Skin epidermis (tissue), 12 donors: ENCODE results near the gene PRRT4.

Source experiments
- H3K27ac ChIP-seq, 21 experiments: fragments of 200-600 bp; sonication (generic) in 11 of 21; one replicate each; pipeline ENCODE4 v1.5.0; 2020; ENCODE audit warnings: mild to moderate bottlenecking in 3 of 21, inconsistent platforms in 2 of 21, moderate library complexity in 2 of 21
- H3K4me3 ChIP-seq, 7 experiments: fragments of 200-600 bp; sonication (generic) in 2 of 7; one replicate each; pipeline ENCODE4 v1.5.0; 2020; ENCODE audit warnings: inconsistent platforms in 2 of 7, mild to moderate bottlenecking in 2 of 7, moderate library complexity in 1 of 7

Gene PRRT4

DNA sequence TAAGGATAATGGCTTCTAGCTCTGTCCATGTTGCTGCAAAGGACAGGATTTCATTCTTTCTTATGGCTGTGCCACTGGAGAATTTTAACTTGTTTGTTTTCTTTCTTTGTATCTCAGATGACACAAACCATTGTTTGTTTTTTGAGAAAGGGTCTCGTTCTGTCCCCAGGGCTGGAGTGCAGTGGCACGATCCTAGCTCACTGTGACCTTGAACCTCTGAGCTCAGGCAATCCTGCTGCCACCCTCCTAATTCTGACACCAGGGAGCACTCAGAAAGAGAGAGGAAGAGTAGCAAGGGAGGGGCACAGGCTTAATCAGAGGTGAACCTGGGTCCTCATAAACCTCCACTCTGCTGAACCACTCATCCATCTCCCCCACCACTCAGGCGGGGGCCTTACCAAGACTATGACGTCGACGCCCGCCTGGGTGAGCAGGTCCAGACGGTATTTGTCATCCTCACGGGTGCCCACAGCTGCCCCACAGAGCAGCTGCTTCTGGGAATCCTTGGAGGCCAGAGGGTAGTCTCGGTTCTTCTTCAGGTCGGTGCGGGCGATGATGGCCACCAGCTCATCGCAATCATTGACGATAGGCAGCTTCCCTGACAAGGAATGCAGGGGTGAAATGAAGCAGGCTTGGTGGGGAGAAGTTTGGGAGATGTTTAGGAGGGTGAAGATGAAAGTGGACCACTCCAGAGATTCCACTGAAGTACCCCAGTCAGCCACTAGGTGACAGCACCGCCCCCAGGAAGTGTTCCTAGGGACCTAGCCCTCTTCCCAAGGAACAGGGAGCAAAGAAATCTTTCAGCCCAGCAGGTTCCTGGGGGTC is 36.7 kb upstream of the PRRT4 start:
- H3K4me3 ChIP-seq, result no peak overlapping the region
- no peak overlapping the region for H3K27ac ChIP-seq

DNA sequence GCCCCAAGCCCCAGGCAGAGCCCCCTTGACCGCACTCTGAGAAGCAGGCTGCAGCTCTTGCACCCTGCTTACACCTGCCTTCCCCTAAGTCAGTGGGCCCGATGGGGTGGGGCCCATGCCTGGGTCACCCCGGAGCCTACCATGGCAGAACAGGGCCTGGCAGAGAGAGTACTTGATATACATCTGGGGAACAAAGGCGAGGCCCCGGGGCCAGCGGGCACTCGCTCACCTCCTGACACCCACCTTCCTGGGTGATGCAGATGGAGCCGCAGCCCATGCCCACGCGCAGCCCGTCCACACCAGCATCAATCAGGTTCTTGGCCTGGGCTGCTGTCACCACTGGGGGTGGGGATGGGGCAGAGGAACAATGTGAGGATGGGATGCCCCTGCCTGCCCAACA is 34.9 kb upstream of the PRRT4 start:
- H3K27ac ChIP-seq, result no peak overlapping the region
- H3K4me3 ChIP-seq, result no peak overlapping the region

- H3K4me3 ChIP-seq, result no peak overlapping the region
Measured at GRCh38 chr7:128395748-128396147, 34.3 kb upstream of the PRRT4 start.

DNA sequence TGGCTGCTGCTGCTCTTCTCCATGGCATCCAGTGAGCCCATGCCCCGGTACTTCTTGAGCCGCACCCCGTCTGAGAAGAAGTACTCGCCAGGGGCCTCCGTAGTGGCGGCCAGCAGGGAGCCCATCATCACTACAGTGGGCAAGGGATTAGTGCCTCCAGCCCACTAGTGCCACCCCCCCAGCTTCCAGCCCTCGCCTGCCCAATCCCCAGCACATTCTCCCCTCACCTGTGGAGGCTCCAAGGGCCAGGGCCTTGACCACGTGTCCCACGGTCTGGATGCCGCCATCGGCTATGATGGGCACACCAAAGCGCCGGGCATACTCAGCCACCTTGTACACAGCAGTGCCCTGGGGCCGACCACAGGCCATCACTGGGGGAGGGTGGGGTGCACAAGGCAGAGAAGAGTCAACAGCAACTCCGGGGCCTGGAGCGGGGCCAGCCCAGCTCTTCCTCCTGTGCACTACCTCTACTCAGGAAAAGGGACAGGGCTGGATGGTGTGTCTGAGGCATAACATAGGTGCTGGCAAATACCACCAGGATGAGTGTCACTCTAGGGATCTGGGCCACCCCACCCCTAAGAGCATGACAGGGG is 33.5 kb upstream of the PRRT4 start:
- Histone ChIP-seq H3K27ac (no peak overlapping the region), H3K4me3 (no peak overlapping the region)

More at GRCh38 chr7:128395748-128396147, 34.3 kb upstream of the PRRT4 start:
- no peak overlapping the region for H3K27ac ChIP-seq

- Histone ChIP-seq H3K27ac (no peak overlapping the region), H3K4me3 (no peak overlapping the region)
Measured at GRCh38 chr7:128393526-128394330, 32.2 kb upstream of the PRRT4 start.

DNA sequence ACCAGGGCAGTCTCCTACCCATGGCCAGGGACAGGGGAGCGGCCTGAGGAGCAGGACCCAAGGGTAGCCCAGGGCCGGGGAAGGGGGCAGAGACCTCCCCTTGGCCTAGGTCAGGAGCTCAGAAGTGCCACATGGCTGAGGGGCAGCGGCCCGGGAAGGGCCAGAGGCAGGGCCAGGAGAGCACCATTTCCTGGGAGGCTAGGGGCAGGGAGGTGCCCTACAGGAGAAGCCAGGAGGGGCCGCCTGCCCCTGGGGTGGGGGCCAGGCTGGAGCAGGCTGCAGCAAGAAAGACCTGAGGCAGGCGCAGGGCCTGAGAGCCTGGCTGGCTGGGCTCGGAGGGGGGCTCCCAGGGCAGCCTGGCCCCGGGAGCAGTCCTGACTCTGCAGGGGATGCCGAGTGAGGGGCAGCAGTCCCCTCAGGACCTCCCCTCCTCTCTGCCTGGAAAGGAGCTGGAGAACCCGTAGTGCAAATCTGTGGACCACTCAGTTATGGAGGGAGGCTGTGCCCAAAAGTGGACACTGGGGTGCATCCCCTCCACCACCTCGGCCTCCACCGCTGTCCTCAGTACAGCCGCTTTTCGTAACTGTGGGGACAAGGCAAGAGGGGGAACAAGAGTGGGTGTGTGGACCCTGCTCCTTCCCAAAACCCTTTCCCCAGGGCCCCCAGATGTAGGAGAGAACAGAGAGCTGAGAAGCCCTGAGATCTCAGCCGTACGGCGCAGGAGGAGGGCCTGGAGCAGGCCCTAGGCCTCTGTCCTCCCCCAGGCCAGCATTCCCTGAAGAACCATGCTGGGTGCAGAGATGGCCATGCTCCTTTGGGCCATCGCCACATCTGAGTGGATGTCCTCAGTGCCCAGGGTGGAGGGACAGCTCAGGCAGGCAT is 31.2 kb upstream of the PRRT4 start:
- H3K4me3 ChIP-seq, result no peak overlapping the region

GRCh38 chr7:128391805-128392204 is 30.3 kb upstream of the PRRT4 start:
- Histone ChIP-seq H3K4me3 (no peak overlapping the region), H3K27ac (no peak overlapping the region)

More for the DNA sequence above, 31.2 kb upstream of the PRRT4 start:
- H3K27ac ChIP-seq, result no peak overlapping the region

- H3K4me3 ChIP-seq, result no peak overlapping the region
- H3K27ac ChIP-seq, result no peak overlapping the region
Measured at GRCh38 chr7:128390871-128391565, 29.5 kb upstream of the PRRT4 start.

GRCh38 chr7:128389618-128390329 is 28.3 kb upstream of the PRRT4 start:
- H3K4me3 ChIP-seq, result no peak overlapping the region
- no peak overlapping the region for H3K27ac ChIP-seq

DNA sequence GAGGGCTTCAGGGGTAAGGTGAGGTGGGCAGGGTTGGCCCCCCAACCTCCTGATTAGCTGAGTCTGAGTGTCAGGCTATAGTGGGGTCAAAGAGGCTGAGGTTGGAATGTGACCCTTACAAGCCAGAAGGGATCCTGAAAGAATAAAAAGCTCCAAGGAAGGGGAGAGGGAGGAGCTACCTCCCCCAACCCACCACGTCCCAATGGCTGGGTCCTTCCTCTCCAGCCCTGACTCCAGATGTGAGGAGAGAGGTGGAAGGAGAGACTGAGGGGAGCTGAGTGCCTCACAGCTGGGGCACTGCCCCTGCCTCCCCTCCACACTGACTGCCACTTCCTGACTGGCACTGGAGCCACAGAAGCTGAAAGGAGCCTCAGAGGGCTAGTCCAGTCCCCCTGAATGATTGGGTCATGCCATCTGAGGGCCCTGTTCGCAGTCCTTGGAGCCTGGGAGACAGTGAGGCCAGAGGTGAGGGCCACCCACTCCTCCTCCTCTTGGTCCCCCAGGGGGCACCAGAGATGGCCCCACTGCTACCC is 27.7 kb upstream of the PRRT4 start:
- Histone ChIP-seq H3K4me3 (no peak overlapping the region), H3K27ac (no peak overlapping the region)

DNA sequence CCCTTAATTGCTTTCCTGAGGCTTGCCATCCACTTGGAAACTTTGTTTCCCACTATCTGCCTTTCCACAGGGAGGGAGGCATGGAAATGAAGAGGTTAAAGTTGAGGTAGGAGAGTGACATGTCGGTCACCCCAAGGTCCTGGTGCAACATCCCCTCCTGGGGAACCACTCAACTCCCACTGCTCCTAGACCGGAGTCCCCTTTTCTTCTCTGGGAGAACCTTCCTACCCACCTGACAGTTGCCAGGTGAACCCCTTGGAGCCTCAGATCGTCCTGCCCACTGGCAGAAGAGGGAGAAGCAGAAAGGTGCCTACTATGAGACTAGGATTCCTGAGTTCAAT is 26.6 kb upstream of the PRRT4 start:
- H3K27ac ChIP-seq, result no peak overlapping the region
- H3K4me3 ChIP-seq, result no peak overlapping the region

DNA sequence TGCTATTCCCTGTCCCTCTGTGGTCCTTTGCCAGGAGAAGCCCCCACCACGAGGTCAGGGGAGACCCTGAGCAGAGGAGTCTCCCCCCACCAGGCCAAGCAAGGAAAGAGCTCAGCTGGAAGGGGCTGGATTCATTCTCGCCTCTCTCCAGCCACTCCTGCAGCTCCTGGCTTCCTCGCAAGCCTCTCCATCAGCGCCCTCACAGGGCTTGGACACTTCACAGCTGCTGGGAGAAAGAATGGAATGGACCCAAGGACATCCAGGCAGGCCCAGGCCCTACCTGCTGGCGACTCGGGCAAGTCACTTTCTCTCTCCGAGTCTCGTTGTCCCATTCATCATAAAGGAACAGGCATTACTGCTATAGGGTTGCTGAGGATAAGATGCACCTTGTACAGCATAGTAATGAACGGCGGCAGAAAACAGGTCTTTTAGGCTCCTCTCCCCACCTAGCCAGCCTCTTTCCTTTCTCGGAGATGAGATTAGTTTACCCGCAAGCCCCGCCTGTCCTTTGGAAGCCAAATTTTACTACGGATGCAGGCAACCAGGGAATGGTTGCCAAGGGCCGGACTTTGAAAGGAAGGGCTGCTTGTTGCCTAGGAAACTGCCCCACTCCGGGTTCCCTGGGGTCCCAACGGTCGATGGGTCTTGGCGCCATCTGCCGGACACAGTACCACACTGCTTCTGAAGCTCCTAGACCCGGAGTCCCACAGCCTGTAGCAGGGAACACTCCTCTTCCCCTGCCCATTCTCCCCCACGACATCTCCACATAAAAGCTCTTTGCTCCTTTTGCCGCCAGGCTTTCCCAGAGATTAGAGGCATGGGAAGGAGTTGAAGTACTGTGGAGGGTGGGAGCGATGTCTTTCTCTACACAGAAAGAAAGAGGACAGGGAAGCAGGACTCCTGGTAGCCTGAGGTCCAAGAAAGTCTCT is 26.0 kb upstream of the PRRT4 start:
- no peak overlapping the region for H3K4me3 ChIP-seq
- H3K27ac ChIP-seq, result no peak overlapping the region

DNA sequence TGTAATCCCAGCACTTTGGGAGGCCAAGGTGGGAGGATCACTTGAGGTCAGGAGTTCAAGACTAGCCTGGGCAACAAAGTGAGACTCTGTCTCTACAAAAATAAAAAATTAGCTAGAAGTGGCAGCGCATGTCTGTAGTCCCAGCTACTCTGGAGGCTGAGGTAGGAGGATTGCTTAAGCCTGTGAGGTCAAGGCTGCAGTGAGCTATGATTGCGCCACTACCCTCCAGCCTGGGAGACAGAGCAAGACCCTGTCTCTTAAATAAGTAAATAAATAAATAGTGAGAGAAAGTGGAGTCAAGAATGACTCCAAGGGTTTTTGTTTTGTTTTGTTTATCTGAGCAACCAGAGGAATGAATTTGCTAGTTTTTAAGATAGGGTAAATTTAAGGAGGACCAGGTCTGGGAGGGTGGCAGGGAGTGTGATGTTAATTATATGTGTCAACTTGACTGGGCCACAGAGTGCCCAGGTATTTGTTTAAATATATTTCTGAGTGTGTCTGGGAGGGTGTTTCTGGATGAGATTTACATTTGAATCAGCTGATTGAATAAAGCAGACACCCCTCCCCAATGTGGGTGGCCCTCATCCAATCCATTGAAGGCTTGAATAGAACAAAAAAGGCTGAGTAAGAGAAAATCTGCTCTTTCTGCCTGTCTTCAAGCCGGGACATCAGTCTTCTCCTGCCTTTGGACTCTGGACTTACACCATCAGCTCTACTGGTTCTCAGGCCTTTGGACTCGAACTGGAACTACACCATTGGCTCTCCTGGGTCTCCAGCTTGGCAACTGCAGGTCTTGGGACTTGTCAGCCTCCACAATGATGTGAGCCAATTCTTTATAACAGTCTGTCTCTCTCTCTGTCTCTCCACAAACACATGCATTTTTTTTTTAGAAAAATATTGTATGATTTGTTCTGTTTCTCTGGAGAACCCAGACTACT is 24.8 kb upstream of the PRRT4 start:
- H3K27ac ChIP-seq, result no peak overlapping the region
- H3K4me3 ChIP-seq, result no peak overlapping the region

DNA sequence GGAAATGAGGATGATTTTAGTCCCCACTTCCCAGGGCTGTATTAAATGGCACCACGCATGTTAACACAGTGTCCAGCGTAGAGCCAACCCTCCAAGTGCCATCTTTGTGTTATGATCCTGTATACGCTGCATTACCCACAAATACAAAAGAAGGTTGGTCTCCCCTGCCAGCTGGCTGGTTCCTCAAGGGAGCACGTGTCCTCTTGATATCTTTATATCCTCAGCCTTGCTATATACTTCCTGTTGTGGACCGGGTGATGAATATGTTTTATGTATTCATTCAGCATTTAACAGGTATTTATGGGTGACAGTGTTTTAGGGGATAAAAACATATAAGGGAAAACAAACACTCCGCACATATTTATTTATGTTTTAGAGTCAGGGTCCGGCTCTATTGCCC is 23.2 kb upstream of the PRRT4 start:
- no peak overlapping the region for H3K27ac ChIP-seq
- H3K4me3 ChIP-seq, result no peak overlapping the region

DNA sequence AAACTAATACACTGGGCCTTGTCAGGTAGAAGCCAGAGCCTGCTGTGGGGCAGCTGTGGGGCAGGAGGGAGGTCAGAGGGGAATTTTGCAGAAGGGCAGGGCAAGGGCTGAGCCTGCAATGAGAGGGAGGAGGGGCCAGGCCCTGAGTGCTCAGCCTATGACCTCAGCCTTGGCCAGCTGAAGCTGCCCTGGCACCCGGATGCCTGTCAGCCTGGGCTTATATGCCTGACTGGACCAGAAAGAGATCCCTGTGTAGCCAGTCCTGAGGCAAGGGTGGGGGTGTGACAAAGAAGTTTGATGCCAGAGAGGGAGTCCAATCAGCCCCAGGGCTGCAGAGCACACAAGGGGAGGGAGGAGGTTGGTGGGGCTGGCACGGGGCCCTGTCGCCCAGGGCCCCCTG is 22.3 kb upstream of the PRRT4 start:
- Histone ChIP-seq H3K27ac (no peak overlapping the region), H3K4me3 (no peak overlapping the region)

DNA sequence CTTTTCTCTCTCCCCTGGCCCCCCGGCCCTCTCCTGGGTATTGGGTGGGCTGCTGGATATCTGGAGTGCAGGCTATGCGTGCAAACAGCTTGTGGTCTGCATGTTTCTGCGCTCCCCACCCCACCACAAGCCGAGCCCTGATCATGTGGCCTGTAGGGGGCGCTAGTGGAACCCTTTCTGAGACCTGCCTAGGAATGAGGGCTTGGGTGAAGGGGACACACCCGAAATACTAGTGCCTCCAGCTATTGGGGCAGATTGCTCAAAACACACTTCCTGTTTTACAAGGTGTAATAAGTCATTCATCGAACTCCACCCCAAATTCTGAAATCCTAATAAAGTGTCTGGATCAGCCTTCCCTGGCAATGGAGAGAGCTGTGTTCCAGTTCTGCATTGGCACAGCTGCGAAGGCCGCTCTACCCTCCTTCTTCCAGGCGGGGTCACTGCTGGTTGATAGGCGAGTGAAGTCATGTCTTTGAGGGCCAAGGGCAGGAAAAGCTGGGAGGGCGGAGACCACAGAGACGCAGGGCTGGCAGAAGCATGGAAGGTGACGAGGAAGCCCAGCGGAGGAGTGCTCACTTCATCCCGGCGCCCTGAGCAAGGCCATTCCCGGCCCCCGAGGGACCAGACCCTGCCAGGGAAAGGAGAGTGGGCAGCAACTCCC is 19.8 kb upstream of the PRRT4 start:
- Histone ChIP-seq H3K27ac (peak overlapping the region in 3 of 21 experiments; percentile 6 to 50 (median 26)), H3K4me3 (no peak overlapping the region)
